Stimulated activated CD8-positive, alpha-beta memory T cell treated with anti-CD3 and anti-CD28 coated beads, Interleukin-2, amount 100 ng/mL, for 1 hour (primary cell): ENCODE data around the gene XYLB.

Experiments
- DNase-seq, 2 donors: peaks; one replicate each; pipeline ENCODE4 v3.0.0-alpha.2; 2020; ENCODE audit warnings: low read depth in 2 of 2

XYLB gene

DNA sequence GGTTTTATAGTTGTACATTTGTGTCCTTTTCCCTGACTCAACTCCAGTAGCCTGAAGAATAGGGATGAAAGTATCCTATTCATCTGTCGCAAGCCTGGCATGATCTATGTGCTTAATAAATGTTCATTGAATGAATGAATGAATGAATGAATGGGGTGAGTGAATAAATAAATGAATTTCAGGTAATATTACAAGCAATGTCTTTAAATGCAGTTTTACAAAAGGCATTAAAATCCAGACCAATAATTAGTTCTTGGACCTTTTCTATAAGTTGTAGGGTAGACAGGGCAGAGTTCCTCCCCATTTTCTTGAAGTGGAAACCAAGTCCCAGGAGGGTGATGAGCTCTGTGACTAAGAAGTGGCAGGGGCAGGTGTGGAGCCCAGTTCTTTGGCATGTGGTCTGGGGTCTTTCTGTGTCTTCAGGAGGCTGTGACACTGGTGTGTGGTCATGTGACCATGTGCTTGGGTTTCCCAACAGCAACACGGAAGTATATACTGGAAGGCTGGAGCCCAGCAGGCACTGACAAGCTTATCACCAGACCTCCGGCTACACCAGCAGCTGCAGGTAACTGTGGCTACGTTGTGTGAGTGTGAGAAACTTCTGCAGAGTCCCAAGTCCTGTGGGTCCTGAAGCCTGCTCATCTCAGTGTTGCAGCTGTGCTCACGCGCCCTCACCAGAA, 18.3 kb downstream of the XYLB start:
- no peak for DNase-seq

GRCh38 chr3:38365469-38366062, 19.0 kb downstream of the XYLB start:
- DNase-seq, result no peak

DNA sequence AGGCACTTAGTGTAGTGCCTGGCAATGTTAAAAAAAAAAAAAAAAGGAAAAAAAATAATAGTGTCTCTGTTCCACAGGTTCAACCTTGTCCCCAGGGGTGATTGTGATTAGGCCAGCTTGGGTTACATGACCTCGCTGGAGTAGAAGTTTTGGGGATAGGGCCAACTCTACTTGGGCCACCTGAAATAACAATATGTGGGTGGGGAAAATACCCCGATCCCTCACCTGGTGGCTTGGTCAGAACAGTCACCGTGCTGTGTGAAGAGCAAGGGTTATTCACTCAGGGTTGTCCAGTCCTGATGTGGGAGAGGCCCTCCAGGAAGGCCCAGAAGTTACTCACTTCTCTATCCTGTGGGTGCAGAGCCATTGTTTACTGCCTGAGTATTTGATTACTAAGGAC, 19.5 kb downstream of the XYLB start:
- DNase-seq, result no peak

DNA sequence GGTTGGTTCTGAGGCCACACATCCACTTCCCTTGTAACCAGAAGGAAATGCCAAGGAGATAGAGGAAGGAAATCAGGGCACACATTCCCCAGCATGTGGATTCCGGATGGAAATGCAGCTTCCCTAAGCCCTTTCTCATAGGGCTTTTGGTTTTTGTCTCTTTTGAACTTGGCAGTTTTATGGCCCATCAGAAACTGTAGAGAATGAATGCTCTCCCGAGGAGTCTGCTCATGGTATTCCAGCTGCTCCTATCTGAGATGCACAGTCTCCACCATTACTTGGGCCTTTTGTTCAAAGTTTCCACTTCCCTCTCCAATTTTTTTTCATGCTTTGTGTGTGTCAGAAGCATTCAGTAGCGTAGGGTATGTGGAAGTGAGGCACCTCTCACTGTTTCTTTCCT, 21.2 kb downstream of the XYLB start:
- DNase-seq, result no peak

DNA sequence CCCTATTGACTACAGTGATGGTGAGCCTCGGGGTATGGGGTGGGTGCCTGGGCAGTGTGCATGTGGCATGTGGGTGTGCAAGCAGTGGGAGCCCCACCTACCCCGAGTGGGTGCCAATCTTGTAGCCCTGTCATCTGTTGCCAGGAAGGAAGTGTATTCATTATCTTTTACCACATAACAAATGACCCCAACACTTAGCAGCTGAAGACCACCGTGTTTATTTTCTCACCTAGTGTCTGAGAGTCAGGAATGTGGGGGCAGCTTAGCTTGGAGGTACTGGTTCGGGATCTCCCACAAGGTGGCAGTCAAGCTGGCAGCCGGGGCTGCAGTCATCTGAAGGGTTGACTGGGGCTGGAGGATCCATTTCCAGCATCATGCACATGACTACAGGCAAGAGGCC, 21.7 kb downstream of the XYLB start:
- DNase-seq, result no peak

- DNase-seq, result no peak
Observed at GRCh38 chr3:38369186-38369585, 22.6 kb downstream of the XYLB start.

GRCh38 chr3:38370149-38370548, 23.6 kb downstream of the XYLB start:
- DNase-seq, result no peak

GRCh38 chr3:38370861-38371260, 24.3 kb downstream of the XYLB start:
- no peak for DNase-seq

DNA sequence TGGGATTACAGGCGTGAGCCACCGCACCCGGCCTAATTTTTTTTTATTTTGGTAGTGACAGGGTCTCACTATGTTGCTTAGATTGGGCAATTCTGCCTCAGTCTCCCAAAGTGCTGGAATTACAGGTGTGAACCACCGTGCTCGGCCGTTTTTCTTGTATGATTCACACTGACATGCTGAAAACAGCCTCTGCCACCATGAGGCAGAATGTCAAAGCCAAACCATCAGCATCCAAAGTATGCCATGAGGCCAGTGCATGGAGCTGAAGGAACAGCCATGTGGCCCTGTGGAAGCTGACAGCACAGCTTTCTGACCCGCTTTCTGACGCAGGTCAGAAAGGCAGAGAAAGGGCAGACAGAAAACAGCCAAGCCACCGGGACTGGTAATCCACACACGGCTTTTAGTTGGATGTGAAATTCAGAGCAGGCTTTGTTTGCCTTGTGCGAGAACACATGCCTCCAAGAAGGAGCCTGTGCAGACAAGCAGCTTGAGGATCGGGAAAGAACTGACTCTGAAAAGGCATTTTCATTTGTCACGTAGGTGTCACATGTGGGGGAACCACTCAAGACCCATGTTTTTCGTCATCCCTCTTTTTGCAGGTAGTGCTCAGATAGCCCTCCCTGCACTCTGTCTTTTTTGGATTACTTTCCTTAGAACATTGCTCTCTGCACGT, 25.1 kb downstream of the XYLB start:
- DNase-seq, result no peak

GRCh38 chr3:38372214-38372601, 25.6 kb downstream of the XYLB start:
- no peak for DNase-seq

- no peak for DNase-seq
Observed at GRCh38 chr3:38374221-38374620, 27.6 kb downstream of the XYLB start.

DNA sequence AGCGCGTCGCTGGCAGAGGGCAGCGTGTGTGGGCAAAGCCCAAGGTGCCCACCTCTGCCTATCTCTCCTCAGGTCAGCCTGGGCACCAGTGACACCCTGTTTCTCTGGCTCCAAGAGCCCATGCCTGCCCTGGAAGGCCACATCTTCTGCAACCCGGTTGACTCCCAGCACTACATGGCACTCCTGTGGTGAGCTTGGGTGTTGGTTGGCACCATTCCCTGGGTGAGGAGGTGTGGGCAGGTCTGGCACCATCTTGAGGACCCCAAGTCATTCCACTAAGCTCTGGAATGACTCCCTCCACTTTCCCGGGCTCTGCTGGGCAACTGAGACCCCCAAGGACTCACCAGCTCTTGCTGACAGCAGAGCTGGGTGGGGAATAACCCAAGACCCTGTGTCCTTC, 28.5 kb downstream of the XYLB start:
- DNase-seq, result no peak

GRCh38 chr3:38375488-38376097, 29.0 kb downstream of the XYLB start:
- DNase-seq, result no peak

- DNase-seq, result no peak
Observed at GRCh38 chr3:38376098-38376816, 29.7 kb downstream of the XYLB start.

DNA sequence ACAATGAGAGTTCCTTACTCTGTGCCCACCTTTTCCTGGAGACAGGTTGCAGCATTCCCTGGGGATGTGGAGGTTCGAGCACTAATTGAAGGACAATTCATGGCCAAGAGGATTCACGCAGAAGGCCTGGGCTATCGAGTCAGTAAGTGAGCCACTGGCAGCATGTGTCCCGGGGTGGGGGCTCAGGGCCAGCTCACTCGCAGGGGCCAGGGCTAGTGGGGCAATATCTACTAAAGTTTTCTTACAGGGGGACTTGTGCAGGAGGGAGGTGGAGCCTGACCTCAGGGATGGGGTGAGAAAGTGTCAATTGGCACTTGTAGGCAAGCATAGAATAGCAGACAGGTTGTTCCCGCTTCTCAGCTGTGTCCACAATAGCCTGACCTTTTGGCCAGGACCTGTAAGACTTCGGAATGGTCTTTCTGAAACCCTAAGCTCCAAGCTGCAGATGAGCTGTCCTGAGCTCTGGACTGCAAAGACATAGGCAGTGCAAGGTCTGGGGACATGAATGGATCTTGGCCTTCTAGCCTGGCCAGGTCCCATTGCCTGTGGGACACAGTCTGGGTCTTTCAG, 32.7 kb downstream of the XYLB start:
- DNase-seq, result no peak

- DNase-seq, result no peak
Observed at GRCh38 chr3:38382506-38383080, 36.0 kb downstream of the XYLB start.

GRCh38 chr3:38383156-38383875, 36.7 kb downstream of the XYLB start:
- DNase-seq, result no peak

GRCh38 chr3:38386992-38387750, 40.6 kb downstream of the XYLB start:
- no peak for DNase-seq

DNA sequence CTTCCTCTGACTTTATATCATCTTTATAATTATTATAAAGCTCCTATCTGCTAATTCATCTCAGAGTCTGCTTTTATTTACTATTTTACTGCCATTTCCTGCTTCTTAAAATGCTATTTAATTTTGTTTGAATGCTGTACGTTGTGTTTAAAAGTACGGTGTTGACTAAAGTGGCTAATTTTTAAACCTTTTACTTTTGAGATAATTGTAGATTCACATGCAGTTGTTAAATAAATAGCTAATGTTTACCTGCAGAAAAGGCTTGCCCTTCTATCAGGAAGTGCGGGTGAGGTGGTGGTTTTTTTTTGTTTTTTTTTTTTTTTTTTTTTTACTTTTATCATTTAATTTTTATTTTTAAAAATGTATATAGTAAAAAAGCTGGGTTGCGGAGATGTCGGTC, 41.3 kb downstream of the XYLB start:
- no peak for DNase-seq

DNA sequence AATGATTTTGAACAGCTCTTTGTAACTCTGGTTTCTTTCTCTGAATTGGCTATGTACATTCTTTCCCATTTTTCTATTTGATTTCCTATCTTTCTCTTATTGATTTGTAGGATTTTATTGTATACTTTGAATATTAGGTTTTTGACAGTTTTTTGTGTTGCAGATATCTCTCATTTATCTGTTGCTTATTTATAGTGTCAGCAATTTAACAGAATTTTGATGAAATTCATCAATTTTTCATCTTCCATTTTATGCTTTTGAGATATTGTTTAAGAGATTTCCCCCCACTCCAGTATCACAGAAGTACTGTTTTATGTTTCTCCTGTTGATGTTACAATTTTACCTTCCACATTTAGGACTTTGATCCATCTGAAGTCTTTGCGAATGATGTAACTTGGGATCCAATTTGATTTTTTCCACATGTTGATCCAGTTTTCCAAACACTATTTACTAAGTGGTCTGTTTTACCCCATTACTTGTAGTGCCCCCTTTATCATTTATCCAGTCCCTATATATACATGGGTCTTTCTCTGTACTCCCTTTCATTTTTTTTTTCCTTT, 46.1 kb downstream of the XYLB start:
- DNase-seq, result no peak
